Esophagus squamous epithelium (tissue), 5 donors: ENCODE results near the gene SHISAL1. TPM values are rescaled to one million over a fixed set of nuclear protein-coding genes. Genes with fewer than 3 reads are reported as not detected.
A peak's percentile ranks its signal among the peaks of the same experiment; 100 is the strongest.

Experiments
- DNase-seq: peaks from one replicate; lab custom pipeline; 2025; lab: John Stamatoyannopoulos, UW
- H3K27ac ChIP-seq, 4 donors: fragments of 200-600 bp; sonication (generic); one replicate each; pipeline ENCODE4 v1.5.1; 2016 to 2019; ENCODE audit warnings: mild to moderate bottlenecking in 1 of 4
- H3K27me3 ChIP-seq, 4 donors: fragments of 200-600 bp; sonication (generic); 1 replicate in 3 of 4; 2 replicates in 1 of 4; pipeline versions ENCODE4 v1.5.1 to v1.6.0; 2017 to 2021; ENCODE audit warnings: antibody characterized with exemption in 1 of 4
- H3K36me3 ChIP-seq, 3 donors: fragments of 200-600 bp; sonication (generic); one replicate each; pipeline ENCODE4 v1.5.1; 2016 to 2019
- H3K4me1 ChIP-seq, 3 donors: fragments of 200-600 bp; sonication (generic); one replicate each; pipeline ENCODE4 v1.5.1; 2017 to 2019
- H3K4me3 ChIP-seq, 4 donors: fragments of 200-600 bp; sonication (generic); 1 replicate in 3 of 4; 2 replicates in 1 of 4; pipeline ENCODE4 v1.5.1; 2016 to 2019; ENCODE audit warnings: mild to moderate bottlenecking in 2 of 4, moderate library complexity in 1 of 4
- H3K9me3 ChIP-seq, 3 donors: fragments of 200-600 bp; sonication (generic); one replicate each; pipeline ENCODE4 v1.5.1; 2016 to 2019
- POLR2A ChIP-seq, 4 donors: fragments of 450-650 bp; IDR thresholded peaks; one replicate each; pipeline ENCODE4 v1.6.1; 2017; ENCODE audit warnings: antibody characterized with exemption in 4 of 4, mild to moderate bottlenecking in 4 of 4, moderate library complexity in 3 of 4
- whole genome bisulfite sequencing, 2 donors: methylation state at CpG; one replicate each; pipeline ENCODE4 v1.1.5; 2018; 5-methylcytosine and 5-hydroxymethylcytosine counted together
- intact Hi-C: fragments of 100-400 bp; cut with DNase I; formaldehyde crosslinking; loops from one replicate; pipeline ENCODE4 v1.15.0; 2022
- total RNA-seq, 4 donors: library from RNA; depleted of rRNA; stranded (reverse); fragments of >200 nt; gene quantifications; one replicate each; pipeline ENCODE4 v1.1.0, GENCODE V29; 2016
- TF ChIP-seq, protein P1 (sequence below), 6 experiments: fragments of 450-650 bp in 4 of 6; fragments of 200-600 bp in 2 of 6; sonication (generic) in 2 of 6; IDR thresholded peaks; one replicate each; pipeline ENCODE4 v1.5.1; 2016 to 2019; ENCODE audit warnings: antibody characterized with exemption in 6 of 6, mild to moderate bottlenecking in 4 of 6, moderate library complexity in 4 of 6
- donor health status: DM: yes; HTN: yes; CAD: no.

SHISAL1 gene
- total RNA-seq, 4 donors from 2014 or later: 0.08 to 1.3 (median 0.31) TPM

DNA sequence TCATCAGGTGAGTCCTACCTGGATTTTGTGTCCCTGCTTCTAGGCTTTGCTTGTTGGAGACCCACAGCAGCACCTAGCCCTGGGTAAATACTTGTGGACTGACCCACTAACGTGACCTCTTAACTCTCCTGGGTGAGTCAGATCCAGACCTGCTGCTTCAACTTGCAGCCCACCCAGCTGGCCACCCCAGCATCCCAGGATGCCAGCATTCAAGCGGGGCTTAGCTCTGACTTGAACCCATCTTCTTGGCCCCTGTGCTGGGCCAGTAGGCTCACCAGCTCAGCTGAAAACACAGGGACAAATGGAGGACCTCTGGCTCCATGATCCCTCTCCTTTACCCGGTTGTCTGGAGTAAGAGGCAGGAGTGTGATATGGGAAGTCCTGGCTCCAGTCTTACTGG is 98.6 kb downstream of the SHISAL1 start:
- WGBS, 2 donors: 67 to 79% methylated on average over 1 to 2 of the region's 3 CpGs
- no peak overlapping the region for H3K4me3 ChIP-seq
- no peak overlapping the region for H3K27ac ChIP-seq
- intact Hi-C loops: no loop called here
- no peak for DNase-seq
- H3K27me3 ChIP-seq: peaks cover 0 to 72% (median 0%) of the 10 kb centered on the region in 4 donors
- H3K9me3 ChIP-seq: peaks cover 0 to 12% (median 0%) of the 10 kb centered on the region in 3 donors
- H3K36me3 ChIP-seq: no peaks in the 10 kb centered on the region
- peaks cover 0 to 14% (median 13%) of the 10 kb centered on the region in 3 donors for H3K4me1 ChIP-seq
- TF ChIP-seq, protein P1, sequence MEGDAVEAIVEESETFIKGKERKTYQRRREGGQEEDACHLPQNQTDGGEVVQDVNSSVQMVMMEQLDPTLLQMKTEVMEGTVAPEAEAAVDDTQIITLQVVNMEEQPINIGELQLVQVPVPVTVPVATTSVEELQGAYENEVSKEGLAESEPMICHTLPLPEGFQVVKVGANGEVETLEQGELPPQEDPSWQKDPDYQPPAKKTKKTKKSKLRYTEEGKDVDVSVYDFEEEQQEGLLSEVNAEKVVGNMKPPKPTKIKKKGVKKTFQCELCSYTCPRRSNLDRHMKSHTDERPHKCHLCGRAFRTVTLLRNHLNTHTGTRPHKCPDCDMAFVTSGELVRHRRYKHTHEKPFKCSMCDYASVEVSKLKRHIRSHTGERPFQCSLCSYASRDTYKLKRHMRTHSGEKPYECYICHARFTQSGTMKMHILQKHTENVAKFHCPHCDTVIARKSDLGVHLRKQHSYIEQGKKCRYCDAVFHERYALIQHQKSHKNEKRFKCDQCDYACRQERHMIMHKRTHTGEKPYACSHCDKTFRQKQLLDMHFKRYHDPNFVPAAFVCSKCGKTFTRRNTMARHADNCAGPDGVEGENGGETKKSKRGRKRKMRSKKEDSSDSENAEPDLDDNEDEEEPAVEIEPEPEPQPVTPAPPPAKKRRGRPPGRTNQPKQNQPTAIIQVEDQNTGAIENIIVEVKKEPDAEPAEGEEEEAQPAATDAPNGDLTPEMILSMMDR (IDR thresholded peaks at IDR 0.05): no peak
- TF ChIP-seq POLR2A (IDR thresholded peaks at IDR 0.05): no peak

DNA sequence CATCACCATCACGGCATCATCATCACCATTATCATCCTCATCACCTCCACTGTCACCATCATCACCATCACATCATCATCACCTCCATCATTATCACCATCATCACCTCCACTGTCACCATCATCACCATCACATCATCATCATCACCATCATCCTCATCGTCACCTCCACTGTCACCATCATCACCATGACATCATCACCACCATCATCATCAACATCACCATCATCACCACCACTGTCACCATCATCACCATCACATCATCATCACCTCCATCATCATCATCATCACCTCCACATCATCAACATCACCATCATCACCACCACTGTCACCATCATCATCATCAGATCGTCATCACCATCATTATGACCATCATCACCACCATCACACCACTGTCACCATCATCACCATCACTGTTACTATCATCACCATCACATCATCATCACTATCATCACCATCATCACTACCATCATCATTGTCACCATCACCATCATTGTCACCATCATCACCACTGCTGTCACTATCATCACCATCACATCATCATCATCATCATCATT is 99.2 kb downstream of the SHISAL1 start:
- Histone ChIP-seq H3K4me3 (no peak overlapping the region), H3K27ac (no peak overlapping the region), H3K36me3 (no peaks in the 10 kb centered on the region), H3K4me1 (peaks cover 0 to 14% (median 13%) of the 10 kb centered on the region in 3 donors), H3K9me3 (peaks cover 0 to 12% (median 0%) of the 10 kb centered on the region in 3 donors), H3K27me3 (peaks cover 0 to 65% (median 0%) of the 10 kb centered on the region in 4 donors)
- intact Hi-C loops: no loop called here
- DNase-seq: no peak
- TF ChIP-seq, protein P1 (IDR thresholded peaks at IDR 0.05): no peak
- no peak for TF ChIP-seq POLR2A (IDR thresholded peaks at IDR 0.05)
- WGBS, 2 donors: 84 to 85% methylated on average over 3 of the region's 3 CpGs

DNA sequence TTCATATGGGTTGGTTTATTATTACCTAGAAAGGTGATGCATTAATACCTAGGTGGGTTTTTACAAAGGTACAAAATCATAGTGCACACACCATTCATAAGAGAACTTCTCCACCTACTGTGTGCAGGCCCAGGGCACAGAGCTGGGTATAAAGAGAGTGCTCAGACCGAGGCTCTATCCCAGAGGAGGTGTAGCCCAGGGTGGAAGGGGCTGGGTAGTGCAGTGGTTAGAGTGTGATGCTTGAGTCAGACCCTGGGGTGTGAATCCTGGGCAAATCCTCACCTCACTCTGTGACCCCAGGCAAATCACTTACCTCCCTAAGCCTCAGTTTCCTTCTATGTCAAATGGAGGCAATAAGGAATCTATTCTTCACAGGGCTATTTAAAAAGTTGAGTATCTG is 99.8 kb downstream of the SHISAL1 start:
- WGBS, 2 donors: 67 to 100% methylated on average over 1 of the region's 1 CpG
- intact Hi-C loops: no loop called here
- Histone ChIP-seq H3K9me3 (peaks cover 0 to 12% (median 0%) of the 10 kb centered on the region in 3 donors), H3K27ac (no peak overlapping the region), H3K4me1 (peaks cover 0 to 14% (median 13%) of the 10 kb centered on the region in 3 donors), H3K4me3 (no peak overlapping the region), H3K36me3 (no peaks in the 10 kb centered on the region), H3K27me3 (peaks cover 0 to 59% (median 0%) of the 10 kb centered on the region in 4 donors)
- no peak for TF ChIP-seq POLR2A (IDR thresholded peaks at IDR 0.05)
- TF ChIP-seq, protein P1 (IDR thresholded peaks at IDR 0.05): no peak
- no peak for DNase-seq

DNA sequence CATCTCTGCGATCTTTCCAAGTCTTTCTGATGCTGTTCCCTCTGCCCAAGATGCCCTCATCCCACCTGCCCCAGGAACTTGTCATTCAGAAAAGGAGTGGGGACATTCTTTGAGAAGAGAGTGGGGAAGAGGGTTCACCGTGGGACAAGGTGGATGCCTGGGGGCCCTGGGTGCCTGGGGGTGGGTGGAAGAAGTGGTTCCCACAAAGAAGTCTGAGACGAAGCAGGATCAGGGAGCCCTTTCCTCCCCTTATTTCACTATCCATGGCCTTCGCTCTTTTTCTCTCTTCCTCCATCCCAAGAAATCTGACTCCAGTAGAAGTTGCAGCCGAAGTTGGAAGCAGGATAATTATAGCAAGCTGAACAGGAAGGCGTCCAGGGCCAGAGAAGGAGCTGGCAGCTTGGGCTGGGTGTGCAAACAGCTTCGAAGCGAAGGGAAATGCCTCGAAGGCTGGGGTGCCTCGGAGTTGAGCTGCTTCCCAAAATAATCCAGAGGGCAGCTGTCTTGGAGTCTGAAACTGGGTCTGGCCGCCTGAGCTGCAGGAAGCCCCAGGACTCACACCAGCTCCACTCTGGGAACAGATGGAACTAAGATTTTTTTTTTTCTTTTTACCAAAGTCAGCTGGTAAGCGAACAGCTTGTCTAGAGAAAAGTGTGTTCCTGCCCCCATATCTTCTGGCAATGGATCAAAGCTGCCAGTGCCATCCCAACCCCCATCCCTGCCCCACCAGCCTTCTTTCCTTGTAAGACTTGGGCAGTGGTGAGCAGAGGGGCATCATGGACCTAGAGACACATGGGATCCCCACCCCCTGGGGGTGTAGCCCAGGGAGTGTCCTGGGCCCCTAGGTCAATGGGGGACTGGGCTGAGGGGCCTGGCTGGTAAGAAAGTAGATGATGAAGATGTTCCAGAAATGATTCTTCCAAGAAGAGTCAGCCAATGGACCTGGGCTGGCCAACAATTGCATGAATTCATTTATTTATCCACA is 100.5 kb downstream of the SHISAL1 start:
- TF ChIP-seq, protein P1 (IDR thresholded peaks at IDR 0.05): no peak
- no peak for TF ChIP-seq POLR2A (IDR thresholded peaks at IDR 0.05)
- intact Hi-C loops: no loop called here
- 27 to 35% methylated on average over 12 of the region's 12 CpGs for WGBS, 2 donors
- no peaks in the 10 kb centered on the region for H3K36me3 ChIP-seq
- H3K27me3 ChIP-seq: peaks cover 0 to 53% (median 0%) of the 10 kb centered on the region in 4 donors
- DNase-seq: no peak
- peaks cover 0 to 14% (median 13%) of the 10 kb centered on the region in 3 donors for H3K4me1 ChIP-seq
- H3K9me3 ChIP-seq: peaks cover 0 to 12% (median 0%) of the 10 kb centered on the region in 3 donors
- no peak overlapping the region for H3K4me3 ChIP-seq
- H3K27ac ChIP-seq: peak overlapping the region in 3 of 4 donors; percentile 48 to 66 (median 61)
